ENCODE results near the gene CLEC11A. TPM values are rescaled to one million over a fixed set of nuclear protein-coding genes. Genes with fewer than 3 reads are reported as not detected.

The CLEC11A gene
- total RNA-seq, 2 donors from 2014 or later, result 2.0 to 3.4 TPM

GRCh38 chr19:50721441-50722137 is 1.6 kb upstream of the CLEC11A start:
- no peaks in the 10 kb centered on the region for H3K9me3 Mint-ChIP-seq
- H3K4me3 Mint-ChIP-seq, result no peak overlapping the region
- DNase-seq, result no peak
- peaks cover 51% of the 10 kb centered on the region for H3K27me3 Mint-ChIP-seq (ENCODE audit: low read depth)
- H3K36me3 Mint-ChIP-seq (ENCODE audit: insufficient read depth in 2 of 2), result no peaks in the 10 kb centered on the region
- H3K4me1 Mint-ChIP-seq (ENCODE audit: low read depth), result peaks cover 26% of the 10 kb centered on the region
- H3K27ac Mint-ChIP-seq, result no peak overlapping the region
- ATAC-seq (replicated peaks in 1 of 2), result no peak

DNA sequence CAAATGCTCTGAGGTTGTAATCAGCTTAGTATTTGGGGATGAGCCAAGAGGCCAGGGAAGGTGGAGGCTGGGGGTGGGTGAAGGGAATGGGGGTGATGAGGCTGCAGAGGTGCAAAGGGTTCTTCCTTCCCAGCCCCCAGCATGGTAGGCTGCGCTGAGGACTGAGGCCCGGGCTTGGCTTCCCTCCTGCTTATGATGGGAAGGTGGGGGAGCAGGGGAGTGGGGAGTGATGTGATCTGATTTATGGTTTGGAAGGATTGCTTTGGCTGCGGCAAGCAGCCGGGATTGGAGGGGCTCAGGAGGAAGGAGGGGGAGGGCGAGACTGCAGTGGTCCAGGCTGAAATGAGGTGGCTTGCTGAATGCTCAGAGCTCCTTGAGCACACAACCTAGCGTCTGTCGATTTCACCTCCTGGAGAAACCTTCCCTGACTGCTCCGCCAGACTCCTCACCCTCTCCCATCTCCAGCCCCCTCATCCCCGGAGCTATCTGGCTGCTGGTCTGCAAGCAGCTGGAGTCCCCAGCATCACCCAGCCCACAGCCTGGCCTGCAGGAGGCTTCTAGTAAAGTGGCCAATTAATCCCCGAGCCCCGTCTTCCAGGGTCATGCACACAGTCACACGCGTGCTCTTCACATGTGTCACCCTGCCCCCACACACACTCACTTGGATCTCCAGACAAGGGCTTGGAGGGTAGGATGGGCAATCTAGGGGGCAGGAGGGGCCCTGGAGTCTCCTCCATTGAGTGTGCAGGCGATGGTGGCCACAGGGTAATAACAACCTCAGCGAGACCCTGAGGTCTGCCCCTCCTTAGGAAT is 757 bp upstream of the CLEC11A start:
- H3K27me3 Mint-ChIP-seq (ENCODE audit: low read depth), result peaks cover 47% of the 10 kb centered on the region
- ATAC-seq (replicated peaks in 1 of 2) (no peak), DNase-seq (no peak)
- H3K36me3 Mint-ChIP-seq (ENCODE audit: insufficient read depth in 2 of 2), result no peaks in the 10 kb centered on the region
- no peak overlapping the region for H3K27ac Mint-ChIP-seq
- H3K4me3 Mint-ChIP-seq, result peak overlapping the region; percentile 3 to 23
- peaks cover 34% of the 10 kb centered on the region for H3K4me1 Mint-ChIP-seq (ENCODE audit: low read depth)
- no peaks in the 10 kb centered on the region for H3K9me3 Mint-ChIP-seq

GRCh38 chr19:50723735-50724521 is 764 bp downstream of the CLEC11A start:
- H3K27me3 Mint-ChIP-seq (ENCODE audit: low read depth), result peaks cover 43% of the 10 kb centered on the region
- no peak for ATAC-seq (replicated peaks in 1 of 2)
- no peak for DNase-seq
- H3K9me3 Mint-ChIP-seq, result no peaks in the 10 kb centered on the region
- H3K4me3 Mint-ChIP-seq, result peak overlapping the region; percentile 89 to 90
- no peak overlapping the region for H3K27ac Mint-ChIP-seq
- peaks cover 49% of the 10 kb centered on the region for H3K4me1 Mint-ChIP-seq (ENCODE audit: low read depth)
- H3K36me3 Mint-ChIP-seq (ENCODE audit: insufficient read depth in 2 of 2), result no peaks in the 10 kb centered on the region

- ATAC-seq (replicated peaks in 1 of 2) (peak; percentile 82 to 83), DNase-seq (peak; percentile 98 to 99)
- no peak overlapping the region for H3K27ac Mint-ChIP-seq
- peaks cover 50% of the 10 kb centered on the region for H3K4me1 Mint-ChIP-seq (ENCODE audit: low read depth)
- peaks cover 43% of the 10 kb centered on the region for H3K27me3 Mint-ChIP-seq (ENCODE audit: low read depth)
- H3K9me3 Mint-ChIP-seq, result no peaks in the 10 kb centered on the region
- peak overlapping the region; percentile 89 to 90 for H3K4me3 Mint-ChIP-seq
- H3K36me3 Mint-ChIP-seq (ENCODE audit: insufficient read depth in 2 of 2), result no peaks in the 10 kb centered on the region
Observed at GRCh38 chr19:50724522-50725217, 1.5 kb downstream of the CLEC11A start.

DNA sequence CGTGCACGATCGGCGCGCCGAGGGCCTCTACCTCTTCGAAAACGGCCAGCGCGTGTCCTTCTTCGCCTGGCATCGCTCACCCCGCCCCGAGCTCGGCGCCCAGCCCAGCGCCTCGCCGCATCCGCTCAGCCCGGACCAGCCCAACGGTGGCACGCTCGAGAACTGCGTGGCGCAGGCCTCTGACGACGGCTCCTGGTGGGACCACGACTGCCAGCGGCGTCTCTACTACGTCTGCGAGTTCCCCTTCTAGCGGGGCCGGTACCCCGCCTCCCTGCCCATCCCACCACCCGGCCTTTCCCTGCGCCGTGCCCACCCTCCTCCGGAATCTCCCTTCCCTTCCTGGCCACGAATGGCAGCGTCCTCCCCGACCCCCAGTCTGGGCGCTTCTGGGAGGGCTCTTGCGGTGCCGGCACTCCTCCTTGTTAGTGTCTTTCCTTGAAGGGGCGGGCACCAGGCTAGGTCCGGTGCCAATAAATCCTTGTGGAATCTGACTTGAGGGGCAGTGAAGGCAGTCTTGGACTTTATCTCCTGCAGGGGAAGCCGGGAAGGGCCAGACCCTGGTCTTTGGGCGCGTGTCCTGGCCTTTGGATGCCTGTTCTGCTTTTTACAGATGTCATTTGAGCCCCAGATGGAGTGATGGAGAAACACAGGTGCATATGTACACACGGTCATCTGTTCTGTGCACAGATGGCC is 2.2 kb downstream of the CLEC11A start:
- DNase-seq, result no peak
- Mint-ChIP-seq H3K4me1 (ENCODE audit: low read depth) (peaks cover 45% of the 10 kb centered on the region), H3K27me3 (ENCODE audit: low read depth) (peaks cover 39% of the 10 kb centered on the region), H3K4me3 (peak overlapping the region; percentile 89 to 90), H3K27ac (peak overlapping the region; percentile 30), H3K36me3 (ENCODE audit: insufficient read depth in 2 of 2) (no peaks in the 10 kb centered on the region), H3K9me3 (no peaks in the 10 kb centered on the region)
- ATAC-seq (replicated peaks in 1 of 2), result peak; percentile 56 to 64

DNA sequence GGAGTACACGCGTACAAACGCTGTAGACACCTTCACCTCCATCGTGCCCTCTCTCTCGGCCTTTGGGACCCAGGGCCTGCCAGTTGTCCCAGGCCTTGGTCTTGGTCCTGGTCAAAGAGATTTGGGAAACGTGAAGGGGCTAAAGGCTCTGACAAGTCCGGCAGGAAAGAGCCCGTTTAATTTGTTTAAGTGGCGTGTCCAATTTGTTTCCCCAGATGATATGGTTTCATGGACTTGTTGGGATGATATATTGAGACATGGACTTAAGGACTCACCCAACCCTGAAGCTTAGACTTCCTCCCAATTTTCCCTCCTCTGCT is 2.7 kb downstream of the CLEC11A start:
- peaks cover 34% of the 10 kb centered on the region for H3K27me3 Mint-ChIP-seq (ENCODE audit: low read depth)
- no peak overlapping the region for H3K27ac Mint-ChIP-seq
- DNase-seq, result no peak
- H3K9me3 Mint-ChIP-seq, result no peaks in the 10 kb centered on the region
- ATAC-seq (replicated peaks in 1 of 2), result no peak
- no peaks in the 10 kb centered on the region for H3K36me3 Mint-ChIP-seq (ENCODE audit: insufficient read depth in 2 of 2)
- peaks cover 42% of the 10 kb centered on the region for H3K4me1 Mint-ChIP-seq (ENCODE audit: low read depth)
- H3K4me3 Mint-ChIP-seq, result peak overlapping the region; percentile 89 to 90

- DNase-seq (peak; percentile 90 to 96), ATAC-seq (replicated peaks in 1 of 2) (peak; percentile 59 to 66)
- Mint-ChIP-seq H3K4me1 (ENCODE audit: low read depth) (peaks cover 42% of the 10 kb centered on the region), H3K27me3 (ENCODE audit: low read depth) (peaks cover 16% of the 10 kb centered on the region), H3K27ac (no peak overlapping the region), H3K4me3 (peak overlapping the region; percentile 76 to 80), H3K36me3 (ENCODE audit: insufficient read depth in 2 of 2) (no peaks in the 10 kb centered on the region), H3K9me3 (no peaks in the 10 kb centered on the region)
Observed at GRCh38 chr19:50728084-50728737, 5.0 kb downstream of the CLEC11A start.

DNA sequence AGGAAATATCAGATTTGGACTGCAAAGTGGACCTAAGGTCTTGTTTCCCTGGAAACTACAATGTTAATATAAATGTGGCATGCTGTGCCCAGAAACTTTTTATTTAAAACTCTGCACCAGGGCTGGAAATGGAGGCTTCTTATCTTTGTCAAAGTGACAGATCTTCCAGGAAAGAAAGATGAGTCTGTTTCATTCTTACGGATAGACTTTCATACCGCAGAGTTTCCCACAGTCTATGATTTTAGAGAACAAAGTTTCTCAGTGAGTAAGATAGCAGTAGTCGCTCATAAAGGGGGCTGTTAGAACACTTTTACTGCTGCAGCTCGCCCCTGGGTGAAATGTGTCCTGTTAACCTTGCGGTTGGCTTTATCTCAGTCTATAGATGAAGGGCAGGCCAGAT is 6.7 kb downstream of the CLEC11A start:
- Mint-ChIP-seq H3K4me3 (no peak overlapping the region), H3K36me3 (ENCODE audit: insufficient read depth in 2 of 2) (no peaks in the 10 kb centered on the region), H3K27ac (no peak overlapping the region), H3K27me3 (ENCODE audit: low read depth) (peaks cover 7% of the 10 kb centered on the region), H3K4me1 (ENCODE audit: low read depth) (peaks cover 37% of the 10 kb centered on the region), H3K9me3 (no peaks in the 10 kb centered on the region)
- no peak for DNase-seq
- no peak for ATAC-seq (replicated peaks in 1 of 2)

GRCh38 chr19:50735869-50736268 is 12.7 kb downstream of the CLEC11A start:
- no peak overlapping the region for H3K4me3 Mint-ChIP-seq
- no peaks in the 10 kb centered on the region for H3K9me3 Mint-ChIP-seq
- no peak overlapping the region for H3K27ac Mint-ChIP-seq
- DNase-seq (no peak), ATAC-seq (replicated peaks in 1 of 2) (no peak)
- H3K27me3 Mint-ChIP-seq (ENCODE audit: low read depth), result peaks cover 43% of the 10 kb centered on the region
- no peaks in the 10 kb centered on the region for H3K4me1 Mint-ChIP-seq (ENCODE audit: low read depth)
- H3K36me3 Mint-ChIP-seq (ENCODE audit: insufficient read depth in 2 of 2), result no peaks in the 10 kb centered on the region

- no peak for ATAC-seq (replicated peaks in 1 of 2)
- H3K27me3 Mint-ChIP-seq (ENCODE audit: low read depth), result peaks cover 48% of the 10 kb centered on the region
- H3K4me1 Mint-ChIP-seq (ENCODE audit: low read depth), result no peaks in the 10 kb centered on the region
- H3K9me3 Mint-ChIP-seq, result no peaks in the 10 kb centered on the region
- H3K4me3 Mint-ChIP-seq, result no peak overlapping the region
- no peak for DNase-seq
- no peaks in the 10 kb centered on the region for H3K36me3 Mint-ChIP-seq (ENCODE audit: insufficient read depth in 2 of 2)
- H3K27ac Mint-ChIP-seq, result no peak overlapping the region
Observed at GRCh38 chr19:50736338-50736737, 13.2 kb downstream of the CLEC11A start.

DNA sequence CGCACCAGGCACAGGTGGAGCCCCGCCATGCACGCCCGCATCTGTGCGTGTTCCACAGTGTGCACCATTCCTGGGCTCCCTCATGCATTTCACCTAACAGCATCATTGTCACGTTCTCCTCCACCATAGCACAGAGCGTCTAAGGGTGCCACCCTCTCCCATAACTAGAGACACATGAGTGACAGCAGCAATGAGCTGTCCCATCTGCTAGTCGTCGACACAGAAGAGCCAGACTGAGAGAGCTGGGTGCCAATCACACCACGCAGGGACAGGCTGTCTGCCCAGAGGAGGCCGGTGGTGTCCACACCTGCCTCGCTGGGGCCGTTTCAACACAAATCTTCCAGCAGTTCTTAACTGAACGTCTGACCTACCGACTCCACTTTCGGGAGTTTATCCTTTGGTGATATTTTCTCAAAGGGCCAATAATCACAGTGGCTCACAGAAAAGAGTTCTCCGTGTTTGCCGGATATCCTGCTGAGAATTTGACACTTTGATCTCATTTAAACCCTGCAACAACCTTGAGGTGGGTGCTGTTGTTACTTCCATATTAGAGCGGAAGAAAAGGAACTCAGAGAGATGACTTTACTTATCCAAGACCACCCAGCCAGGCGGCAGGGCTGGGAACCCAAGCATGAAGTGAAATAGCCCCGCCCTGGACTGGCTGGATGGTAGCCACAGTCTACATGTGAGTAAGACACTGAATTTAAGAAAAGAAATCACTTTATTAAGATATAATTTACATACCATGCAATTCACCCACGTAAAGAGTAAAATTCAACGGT is 16.2 kb downstream of the CLEC11A start:
- Mint-ChIP-seq H3K4me3 (no peak overlapping the region), H3K27me3 (ENCODE audit: low read depth) (peaks cover 55% of the 10 kb centered on the region), H3K27ac (no peak overlapping the region), H3K4me1 (ENCODE audit: low read depth) (no peaks in the 10 kb centered on the region), H3K9me3 (no peaks in the 10 kb centered on the region), H3K36me3 (ENCODE audit: insufficient read depth in 2 of 2) (no peaks in the 10 kb centered on the region)
- no peak for DNase-seq
- no peak for ATAC-seq (replicated peaks in 1 of 2)

Measured in activated T-cell treated with anti-CD3 and anti-CD28 coated beads, Interleukin-2, amount 50 U/mL, for 72 hours (primary cell).